MV-4-11 (cell line): ENCODE results near the gene DHRS7.

ENCODE experiments used
- DNase-seq: peaks from one replicate; lab custom pipeline; 2025; lab: John Stamatoyannopoulos, UW

DHRS7 gene

DNA sequence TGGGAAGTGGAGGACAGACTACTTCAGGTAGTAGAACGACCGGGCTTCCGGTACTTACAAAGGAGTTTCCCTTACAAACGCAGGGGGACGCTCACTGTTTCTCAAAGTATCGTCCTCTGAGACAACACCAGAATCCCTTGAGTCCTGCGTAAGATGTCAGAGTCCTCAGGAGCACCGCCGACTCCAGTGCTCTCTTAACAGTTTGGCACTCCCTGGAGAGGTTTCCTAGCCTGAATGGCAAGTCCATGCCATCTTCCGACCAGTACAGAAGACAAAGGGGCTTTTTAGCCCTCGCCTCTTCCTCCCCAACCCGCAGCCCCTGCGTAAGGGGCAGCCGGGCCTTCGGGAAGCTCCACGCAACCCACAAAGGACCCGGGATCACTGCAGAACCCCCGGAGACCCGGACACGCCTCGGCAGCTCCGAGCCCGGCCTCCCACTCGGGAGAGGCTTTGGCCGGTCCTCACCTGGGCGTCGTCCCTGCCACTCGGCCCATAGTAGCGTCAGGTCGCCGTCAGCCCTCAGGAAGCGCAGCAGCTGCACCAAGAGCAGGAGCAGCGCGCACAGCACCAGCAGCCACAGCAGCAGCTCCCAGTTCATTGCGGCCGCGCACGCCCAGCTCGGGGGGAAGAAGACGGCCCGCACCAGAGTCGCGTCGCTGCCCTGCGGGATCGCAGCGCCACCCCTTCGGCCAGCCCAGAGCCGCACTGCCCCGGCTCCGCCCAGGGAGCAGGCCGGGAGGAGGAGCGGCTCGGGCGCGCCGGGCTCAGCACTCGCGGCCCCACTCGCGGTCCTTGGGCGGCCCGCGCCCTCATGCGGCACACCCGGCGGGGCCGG is at the start of gene DHRS7:
Gene DHRS7 (minus strand): TSS at position 687 of the 835 bp plus-strand sequence. CDS start 89 bp downstream, at position 598.
- peak; percentile 71 for DNase-seq

DNA sequence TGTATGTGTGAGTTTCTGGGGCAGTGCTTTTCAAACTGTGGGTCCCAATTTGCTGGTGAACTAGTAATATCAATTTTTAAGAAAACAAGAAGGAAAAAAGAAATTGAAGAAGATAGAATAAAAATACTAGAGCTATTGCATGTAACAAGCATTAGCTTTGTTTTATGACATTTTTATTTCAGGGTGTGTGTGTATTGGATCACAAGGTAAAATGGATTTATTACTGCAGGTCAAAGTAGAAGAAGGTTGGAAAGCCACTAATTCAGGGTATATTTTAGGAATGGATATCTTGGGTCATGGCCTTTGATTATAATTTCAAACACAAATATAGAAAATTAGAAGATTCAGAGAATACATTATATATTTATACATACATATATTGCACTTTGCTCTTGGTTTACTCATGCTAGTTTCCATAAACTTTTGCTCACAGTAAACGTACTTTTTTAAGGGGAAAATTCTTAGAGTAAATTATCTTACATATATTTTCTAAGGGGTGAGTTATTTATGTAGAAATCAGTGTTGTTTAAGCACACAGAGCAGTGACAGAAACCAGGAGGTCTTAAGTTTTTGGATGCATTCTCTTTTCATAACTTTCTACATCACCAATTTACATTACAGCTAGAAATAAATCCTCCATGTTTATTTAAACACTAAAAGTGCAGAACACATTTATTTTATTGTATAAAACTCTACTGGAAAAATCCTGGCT is 49.4 kb upstream of the DHRS7 start:
- DNase-seq: no peak

DNA sequence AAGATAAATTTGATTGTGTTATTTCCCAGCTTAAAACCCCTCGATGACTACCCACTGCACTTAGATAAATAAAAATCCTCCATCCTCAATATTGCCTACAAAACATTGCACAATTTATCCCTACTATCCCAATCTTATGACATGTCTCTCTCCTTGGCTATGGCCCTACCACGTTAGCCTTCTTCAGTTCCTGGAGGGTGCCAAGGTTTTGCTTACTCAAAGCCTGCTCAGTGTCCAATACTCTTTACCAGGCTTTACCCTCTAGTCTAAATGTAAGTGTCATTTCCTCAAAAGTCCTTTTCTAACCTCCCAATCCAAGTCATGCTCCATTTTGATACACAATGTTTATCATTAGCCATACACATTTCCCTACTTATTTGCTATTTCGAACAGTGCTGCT is 48.8 kb upstream of the DHRS7 start:
- DNase-seq: no peak

GRCh38 chr14:60212503-60213371 is 47.5 kb upstream of the DHRS7 start:
- DNase-seq: no peak

GRCh38 chr14:60211153-60211552 is 46.0 kb upstream of the DHRS7 start:
- DNase-seq: no peak

DNA sequence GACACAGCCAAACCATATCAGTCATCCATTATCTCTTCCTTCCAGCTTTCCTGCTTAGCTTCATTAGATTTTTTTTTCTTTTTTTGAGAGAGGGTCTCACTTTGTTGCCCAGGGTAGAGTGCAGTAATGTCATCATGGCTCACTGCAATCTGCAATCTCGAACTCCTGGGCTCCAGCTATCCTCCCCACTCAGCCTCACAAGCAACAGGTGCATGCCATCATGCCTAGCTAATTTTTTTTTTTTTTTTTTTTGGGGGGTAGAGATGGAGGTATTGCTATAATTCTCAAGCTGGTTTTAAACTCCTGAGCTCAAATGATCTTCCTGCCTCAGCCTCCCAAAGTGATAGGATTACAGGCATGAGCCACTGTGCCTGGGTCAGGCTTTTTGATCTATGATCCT is 45.5 kb upstream of the DHRS7 start:
- DNase-seq: no peak

DNA sequence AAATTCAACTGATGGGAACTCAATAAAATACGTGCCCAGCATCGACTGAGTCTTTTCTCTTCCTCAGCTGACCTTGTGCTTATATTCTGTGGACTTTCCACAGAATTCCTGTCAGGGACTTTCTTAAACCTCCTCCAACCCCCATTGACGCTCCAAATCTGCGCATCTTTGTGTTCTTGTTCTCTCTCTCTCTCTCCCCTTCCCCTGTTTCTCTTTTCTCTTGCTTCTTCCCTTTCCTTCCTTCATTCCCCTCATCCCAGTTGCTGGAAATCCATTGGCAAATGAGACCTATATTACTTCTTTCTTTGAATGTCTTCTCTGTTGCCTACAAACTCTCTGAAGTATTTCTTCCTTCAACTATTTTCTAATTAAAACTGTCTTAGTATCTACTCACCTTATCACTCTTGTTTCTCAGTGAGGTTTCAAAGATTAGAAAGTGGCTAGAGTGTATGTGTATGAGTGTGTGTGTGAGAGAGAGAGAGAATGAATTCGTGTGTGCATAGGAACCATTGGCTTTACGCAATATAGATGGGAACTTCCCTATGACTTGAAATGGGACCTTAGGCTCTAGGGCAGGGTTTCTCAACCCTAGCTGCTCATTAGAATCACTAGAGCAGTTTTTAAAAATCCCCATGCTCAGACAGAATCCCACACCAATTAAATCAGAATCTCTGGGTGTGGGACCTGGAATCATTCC is 41.8 kb upstream of the DHRS7 start:
- peak; percentile 83 for DNase-seq

DNA sequence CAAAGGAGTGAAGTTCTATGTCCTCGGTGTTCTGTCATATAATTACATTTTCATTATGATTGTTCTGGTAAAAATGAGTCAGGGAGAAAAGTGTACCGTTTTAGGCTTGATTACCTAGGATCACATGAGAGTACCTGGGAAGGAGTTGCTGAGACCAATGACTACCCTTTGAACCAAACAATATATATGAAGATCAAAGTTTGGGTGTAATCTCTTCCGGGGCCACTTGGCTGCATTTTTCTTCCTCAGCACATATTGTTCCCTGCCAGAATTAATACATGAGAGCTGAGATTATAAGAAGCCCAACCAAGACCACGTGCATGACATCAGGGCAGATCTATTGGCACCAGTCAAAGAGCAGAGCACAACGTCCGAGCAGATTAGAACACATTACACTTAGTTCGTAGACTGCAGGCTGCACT is 41.1 kb upstream of the DHRS7 start:
- no peak for DNase-seq

DNA sequence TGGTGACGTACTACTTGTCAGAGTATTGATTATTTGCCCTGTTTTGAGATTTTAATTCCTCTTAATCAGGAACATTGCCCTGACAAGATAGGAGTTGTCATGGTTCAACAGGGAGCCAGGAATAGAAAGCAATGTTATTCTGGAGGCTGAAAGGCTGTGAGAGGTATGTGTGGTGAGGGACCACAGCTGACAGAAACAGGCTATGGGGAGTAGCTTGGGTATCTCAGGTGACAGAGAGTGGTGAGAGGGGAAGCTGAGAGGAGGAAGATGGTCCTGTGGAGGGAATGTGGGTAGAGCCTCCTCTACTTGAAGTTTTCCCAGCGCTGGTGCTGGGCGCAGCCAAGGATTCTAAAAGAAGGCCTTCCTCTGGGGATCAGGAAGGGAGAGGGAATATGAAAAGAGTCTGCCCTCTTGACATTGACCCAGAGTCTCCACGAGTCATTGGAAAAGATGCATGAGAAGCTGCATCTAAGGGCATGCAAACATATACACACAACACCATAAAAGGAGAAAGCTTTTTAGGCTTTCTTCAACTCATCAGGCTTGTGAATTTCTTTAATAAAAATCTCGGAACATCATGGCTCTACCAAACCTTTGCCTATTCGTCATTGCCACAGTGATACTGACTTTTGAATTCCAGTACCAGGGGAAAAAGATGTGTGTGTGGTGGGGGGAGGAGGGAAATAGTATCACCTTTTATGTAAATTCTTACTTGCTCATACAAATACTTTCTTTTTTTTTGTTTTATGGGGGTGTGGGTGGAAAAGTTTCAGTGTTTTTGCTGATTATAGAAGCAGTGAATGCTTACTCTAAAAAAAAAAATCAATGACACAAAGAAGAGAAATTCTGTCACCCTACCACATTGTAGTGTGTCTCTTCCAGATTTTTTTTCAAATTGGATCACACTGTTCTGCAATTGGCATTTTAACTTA is 39.9 kb upstream of the DHRS7 start:
- DNase-seq: no peak

DNA sequence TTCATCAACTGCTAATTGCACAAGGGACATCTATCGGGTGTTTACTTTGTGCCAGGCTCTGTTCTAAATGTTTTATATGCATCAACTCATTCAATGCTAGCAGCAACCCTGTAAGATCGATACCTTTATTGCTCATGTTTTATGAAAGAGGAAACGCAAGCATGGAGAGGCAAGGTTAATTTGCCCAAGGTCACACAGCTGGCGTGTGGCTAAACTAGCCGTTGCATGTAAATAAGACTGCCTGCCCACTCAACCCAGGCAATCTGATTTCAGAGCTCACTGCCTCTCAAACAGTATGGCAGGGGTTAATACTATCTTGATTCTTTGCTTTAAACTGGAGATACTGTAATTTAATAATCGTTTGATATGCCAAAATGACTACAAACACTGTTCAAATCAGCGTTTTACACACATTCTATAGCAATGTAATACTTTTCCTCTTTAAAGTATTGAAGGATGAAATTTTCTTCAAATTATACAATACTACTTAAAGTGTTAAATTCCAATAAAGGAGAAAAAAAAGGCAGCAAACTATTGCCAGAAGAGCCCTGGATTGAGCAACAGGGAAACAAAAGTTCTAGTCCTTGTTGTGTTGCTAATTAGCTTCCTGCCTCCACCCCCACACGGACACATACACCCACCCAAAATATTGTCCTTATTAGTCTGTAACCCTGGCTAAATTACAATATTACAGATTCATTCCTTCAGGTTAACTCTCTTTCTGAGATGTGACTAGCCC is 39.1 kb upstream of the DHRS7 start:
- peak; percentile 75 for DNase-seq

- DNase-seq: no peak
Measured at GRCh38 chr14:60199321-60199720, 34.1 kb upstream of the DHRS7 start.

DNA sequence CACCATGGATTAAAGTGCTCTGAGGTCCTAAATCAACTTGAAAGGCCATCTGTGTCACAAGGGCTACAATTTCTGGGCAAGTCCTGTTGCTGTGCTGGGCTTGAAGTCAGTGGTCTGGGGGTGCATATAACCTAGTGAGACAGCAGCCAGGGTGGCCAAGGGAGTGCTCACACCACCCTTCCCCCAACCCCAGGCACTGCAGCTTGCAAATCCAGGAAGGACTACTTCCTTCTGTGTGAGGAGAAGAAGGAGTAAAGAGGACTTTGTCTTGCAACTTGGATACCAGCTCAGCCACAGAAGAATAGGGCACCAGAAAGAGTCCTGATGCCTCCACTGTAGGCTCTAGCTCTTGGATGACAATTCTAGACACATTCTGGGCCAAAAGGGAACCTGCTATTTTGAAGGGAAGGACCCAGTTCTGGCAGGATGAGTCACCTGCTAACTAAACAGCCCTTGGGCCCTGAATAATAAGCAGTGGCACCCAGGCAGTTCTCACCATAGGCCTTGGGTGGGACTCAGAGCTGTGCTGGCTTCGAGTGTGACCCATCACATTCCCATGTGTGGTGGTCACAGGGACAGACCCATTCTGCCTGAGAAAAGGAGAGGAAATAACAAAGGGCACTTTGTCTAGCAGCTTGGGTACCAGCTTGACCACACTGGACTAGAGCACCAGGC is 32.6 kb upstream of the DHRS7 start:
- DNase-seq: peak; percentile 54

DNA sequence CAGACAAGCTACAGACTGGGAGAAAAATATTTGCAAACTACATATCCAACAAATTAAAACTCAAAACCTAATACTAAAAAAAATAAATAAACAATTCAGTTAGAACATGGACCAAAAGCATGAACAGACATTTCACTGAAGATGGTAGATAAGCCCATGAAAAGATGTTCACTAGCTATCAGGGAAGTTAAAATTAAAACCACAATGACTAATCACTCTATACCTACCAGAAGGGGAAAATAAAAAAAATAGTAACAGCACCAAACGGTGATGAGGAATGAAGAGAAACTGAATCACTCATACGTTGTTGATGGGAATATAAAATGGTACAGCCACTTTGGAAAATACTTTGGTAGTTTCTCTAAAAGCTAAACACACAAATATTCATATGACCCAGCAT is 31.1 kb upstream of the DHRS7 start:
- DNase-seq: no peak

GRCh38 chr14:60195179-60195810 is 30.1 kb upstream of the DHRS7 start:
- no peak for DNase-seq

GRCh38 chr14:60189923-60190840 is 25.0 kb upstream of the DHRS7 start:
- DNase-seq: no peak

DNA sequence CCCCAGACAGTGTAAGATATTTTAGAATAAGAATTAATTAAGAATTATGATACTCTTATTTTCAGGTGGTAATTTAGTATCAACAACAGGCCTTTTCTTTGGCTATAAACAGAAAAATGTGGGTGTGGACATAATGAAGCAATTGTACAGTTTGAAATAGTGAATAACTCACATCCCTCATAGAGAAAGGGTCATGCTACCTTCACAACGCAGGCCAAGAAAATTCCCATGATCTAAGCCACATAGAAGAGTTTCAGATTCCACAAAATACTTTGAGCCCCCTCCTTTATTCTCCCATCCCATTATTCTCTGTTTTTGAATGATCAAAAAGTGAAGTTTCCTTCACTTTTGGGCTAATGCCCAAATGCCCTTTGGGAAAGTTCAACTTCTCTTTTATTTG is 23.5 kb upstream of the DHRS7 start:
- no peak for DNase-seq

- peak; percentile 47 for DNase-seq
Measured at GRCh38 chr14:60188115-60188514, 22.9 kb upstream of the DHRS7 start.
